VCaP (cell line): ENCODE measurements around the gene NAGS.

ENCODE experiments used
- H3K27ac ChIP-seq: fragments of 450-650 bp; 2 replicates; pipeline ENCODE4 v1.5.1; 2017
- TF ChIP-seq, protein P1 (sequence below): fragments of 450-650 bp; conservative IDR thresholded peaks from 2 replicates; pipeline ENCODE4 v1.5.1; 2017; ENCODE audit warnings: mild to moderate bottlenecking, moderate library complexity

The NAGS gene

DNA sequence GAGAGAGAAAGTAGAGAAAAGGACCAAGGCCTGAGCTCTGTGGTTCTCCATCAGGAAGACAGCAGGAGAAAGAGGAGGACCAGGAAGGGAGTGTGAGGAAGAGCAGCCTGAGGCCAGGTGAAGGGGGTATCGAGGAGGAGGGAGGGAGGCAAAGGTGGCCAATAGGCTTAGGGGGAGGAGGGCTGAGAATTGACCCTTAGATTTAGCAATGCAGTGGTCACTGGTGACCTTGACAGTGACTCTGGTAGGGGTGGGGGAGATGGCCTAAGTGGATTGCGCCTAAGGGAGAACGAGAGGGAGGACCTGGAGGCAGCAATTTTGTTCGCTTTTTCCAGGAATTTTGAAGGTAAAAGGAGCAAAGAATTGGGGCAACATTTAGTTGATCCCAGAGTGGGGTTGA, 5.4 kb upstream of the NAGS start:
- no peak overlapping the region for H3K27ac ChIP-seq
- TF ChIP-seq, protein P1, sequence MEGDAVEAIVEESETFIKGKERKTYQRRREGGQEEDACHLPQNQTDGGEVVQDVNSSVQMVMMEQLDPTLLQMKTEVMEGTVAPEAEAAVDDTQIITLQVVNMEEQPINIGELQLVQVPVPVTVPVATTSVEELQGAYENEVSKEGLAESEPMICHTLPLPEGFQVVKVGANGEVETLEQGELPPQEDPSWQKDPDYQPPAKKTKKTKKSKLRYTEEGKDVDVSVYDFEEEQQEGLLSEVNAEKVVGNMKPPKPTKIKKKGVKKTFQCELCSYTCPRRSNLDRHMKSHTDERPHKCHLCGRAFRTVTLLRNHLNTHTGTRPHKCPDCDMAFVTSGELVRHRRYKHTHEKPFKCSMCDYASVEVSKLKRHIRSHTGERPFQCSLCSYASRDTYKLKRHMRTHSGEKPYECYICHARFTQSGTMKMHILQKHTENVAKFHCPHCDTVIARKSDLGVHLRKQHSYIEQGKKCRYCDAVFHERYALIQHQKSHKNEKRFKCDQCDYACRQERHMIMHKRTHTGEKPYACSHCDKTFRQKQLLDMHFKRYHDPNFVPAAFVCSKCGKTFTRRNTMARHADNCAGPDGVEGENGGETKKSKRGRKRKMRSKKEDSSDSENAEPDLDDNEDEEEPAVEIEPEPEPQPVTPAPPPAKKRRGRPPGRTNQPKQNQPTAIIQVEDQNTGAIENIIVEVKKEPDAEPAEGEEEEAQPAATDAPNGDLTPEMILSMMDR: no peak

DNA sequence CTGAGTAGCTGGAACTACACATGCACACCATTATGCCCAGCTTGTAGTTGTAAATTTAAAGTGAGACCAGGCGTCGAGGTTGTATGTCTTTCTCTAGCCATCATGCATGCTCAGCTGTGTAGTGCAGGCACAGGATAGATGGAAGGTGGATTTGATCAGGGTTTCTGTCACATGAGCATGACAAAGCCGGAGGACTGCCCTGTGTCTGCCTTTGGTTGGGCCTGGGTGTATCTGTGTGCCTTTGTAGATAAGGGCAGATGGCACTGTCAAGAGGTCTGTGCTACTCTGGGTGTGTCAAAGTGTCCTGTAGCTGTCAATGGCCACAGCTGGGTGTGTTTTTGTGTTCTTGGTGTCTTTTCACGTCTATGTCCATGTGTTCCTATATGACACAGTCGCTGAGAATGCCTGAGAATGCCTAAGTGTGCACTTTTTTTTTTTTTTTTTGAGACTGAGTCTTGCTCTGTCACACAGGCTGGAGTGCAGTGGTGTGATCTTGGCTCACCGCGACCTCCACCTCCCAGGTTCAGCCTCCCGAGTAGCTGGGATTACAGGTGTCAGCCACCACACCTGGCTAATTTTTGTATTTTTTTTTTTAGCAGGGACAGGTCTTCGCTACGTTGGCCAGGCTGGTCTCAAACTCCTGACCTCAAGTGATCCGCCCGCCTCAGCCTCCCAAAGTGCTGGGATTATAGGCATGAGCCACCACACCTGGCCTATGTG, 4.1 kb upstream of the NAGS start:
- TF ChIP-seq, protein P1: no peak
- H3K27ac ChIP-seq: no peak overlapping the region

DNA sequence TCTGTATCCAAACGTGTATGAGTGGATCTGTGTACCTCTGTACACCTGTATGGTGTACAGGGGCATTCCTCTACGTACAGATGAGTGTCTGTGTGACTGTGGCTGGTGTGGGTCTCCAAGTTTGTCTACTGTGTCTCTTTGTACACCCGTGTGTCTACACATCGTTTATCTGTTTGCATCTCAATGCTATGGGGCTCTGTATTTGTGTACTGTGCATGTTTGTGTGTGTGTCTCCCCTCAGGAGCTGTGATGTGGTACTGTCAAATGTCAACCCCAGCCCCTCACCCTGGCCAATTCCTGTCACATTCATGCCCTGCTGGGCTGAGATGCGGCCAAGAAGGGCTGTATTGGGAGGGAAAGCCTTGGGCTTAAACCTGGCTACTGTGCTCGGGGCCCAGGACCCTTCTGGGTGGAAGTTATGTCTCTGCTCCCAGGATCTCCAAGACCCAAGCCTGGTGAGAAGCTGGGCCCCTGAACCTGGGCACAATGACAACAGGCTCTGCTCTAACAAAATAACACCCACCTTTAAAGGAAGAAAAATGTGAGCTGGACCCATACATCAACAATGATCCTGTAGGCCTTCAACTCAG, 3.5 kb upstream of the NAGS start:
- TF ChIP-seq, protein P1: no peak
- H3K27ac ChIP-seq: no peak overlapping the region

DNA sequence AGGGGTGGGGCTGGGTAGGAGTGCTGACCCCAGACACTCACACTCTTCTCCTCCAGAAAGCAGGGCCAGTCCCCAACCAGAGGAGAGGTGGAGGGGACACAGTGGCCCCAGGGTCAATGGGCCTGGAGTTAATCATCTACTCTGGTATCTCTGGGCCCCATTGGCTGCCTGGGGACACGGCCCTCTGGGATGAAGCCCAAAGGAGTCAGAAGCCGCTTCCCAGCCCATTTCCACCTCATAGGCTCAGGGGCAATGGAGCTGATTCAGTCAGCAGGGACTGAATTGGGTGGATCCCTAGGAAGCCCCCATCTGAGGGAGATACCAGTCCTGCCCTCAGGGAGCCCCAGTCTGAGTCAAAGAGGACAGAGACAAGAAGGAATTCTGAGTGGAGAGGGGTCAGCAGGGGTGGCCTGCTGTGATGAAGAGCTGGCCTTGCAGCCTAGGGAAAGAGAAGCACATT, 2.9 kb upstream of the NAGS start:
- no peak overlapping the region for H3K27ac ChIP-seq
- TF ChIP-seq, protein P1: no peak

DNA sequence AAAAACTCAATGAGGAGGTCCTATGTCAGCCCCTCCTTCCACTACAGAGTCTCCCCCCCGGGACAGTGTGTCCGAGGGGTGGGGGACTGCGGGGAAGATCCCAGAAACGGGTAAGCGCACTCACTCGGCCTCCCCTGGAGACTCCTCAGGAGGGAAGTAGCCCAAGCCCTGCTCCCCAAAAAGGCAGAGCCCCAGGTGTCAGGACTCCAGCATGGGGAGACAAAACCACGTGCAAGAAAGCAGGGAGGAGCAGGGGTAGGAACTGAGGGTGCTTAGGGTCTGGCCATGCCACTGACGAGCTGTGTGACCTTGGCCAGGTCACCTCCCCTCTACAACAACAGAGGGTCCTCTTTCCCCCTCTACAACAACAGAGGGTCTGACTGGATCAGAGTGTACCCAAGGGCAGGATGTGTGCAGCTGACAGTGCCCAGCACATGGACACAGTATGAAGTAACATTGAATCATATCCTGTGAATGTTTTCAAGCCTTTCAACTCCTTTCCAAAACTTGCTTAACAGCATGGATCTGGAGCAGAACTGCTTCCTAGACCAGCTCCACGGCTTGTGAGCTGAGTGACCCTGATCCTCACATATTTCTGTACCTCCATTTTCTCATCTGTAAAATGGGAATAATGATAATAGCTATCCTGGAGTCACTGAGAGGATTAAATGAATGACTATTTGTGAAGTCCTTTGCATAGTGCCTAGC, 2.1 kb upstream of the NAGS start:
- TF ChIP-seq, protein P1: no peak
- H3K27ac ChIP-seq: no peak overlapping the region

DNA sequence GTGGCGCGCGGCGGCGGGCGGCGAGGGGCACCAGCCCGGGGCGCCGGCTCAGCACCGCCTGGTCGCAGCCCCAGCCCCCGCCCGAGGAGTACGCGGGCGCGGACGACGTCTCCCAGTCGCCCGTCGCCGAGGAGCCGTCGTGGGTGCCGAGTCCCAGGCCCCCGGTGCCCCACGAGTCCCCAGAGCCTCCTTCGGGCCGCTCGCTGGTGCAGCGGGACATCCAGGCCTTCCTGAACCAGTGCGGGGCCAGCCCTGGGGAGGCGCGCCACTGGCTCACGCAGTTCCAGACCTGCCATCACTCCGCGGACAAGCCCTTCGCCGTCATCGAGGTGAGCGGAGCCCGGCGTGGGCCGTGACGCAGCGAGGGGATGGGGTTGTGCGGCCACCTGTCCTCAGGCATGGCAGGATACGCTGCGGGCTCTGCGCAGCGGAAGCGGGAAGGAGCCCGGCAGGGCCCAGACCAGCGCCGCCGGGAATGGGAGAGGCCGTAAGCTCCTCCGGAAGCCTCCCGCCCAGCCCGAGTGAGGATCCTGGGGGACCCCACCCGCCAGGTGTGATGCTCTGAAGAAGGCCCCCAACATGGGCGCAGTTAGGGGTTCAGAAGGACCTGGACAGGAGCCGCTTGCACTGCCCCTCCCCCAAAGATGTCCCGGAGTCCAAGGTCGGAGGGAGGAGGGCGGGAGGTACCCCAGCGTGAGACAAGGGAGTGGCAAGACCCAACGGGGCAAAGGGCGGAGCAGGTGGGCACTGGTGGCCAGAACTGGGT, 522 bp downstream of the NAGS start:
- TF ChIP-seq, protein P1: no peak
- H3K27ac ChIP-seq: peak overlapping the region; percentile 82; the same call in 1 of the 2 replicates
